ENCODE measurements around the gene SNAI3. TPM values are rescaled to one million over a fixed set of nuclear protein-coding genes. Genes with fewer than 3 reads are reported as not detected.
A peak's percentile ranks its signal among the peaks of the same experiment; 100 is the strongest.

The SNAI3 gene
- total and polyA plus RNA-seq, 9 of the 15 experiments (the other 6 are each of a cell fraction or from before 2014, with no cell fraction given) = 0.04 to 4.1 (median 0.80) TPM; not detected in 1

- H3K4me1 ChIP-seq (replicated peaks in 1 of 2; ENCODE audit: control insufficient read depth in 2 of 2, insufficient read depth in 2 of 2, low read length in 2 of 2) = peaks cover 11 to 91% of the 10 kb centered on the region in 2 experiments; a peak in 4 of 5 replicates
- no peaks in the 10 kb centered on the region for H3K27me3 ChIP-seq (ENCODE audit: control insufficient read depth in 2 of 2, insufficient read depth in 2 of 2, low read length in 2 of 2)
- H3K4me2 ChIP-seq (ENCODE audit: insufficient read depth, low read length) = no peak overlapping the region
- CTCF ChIA-PET (ENCODE audit: low intra/inter-chr PET ratio) = no interaction called here
- no TSS peak for BruUV-seq (replicated peaks)
- DNase-seq (ENCODE audit: extremely low read depth in 1 of 4, low spot score in 3 of 4) = no peak
- 89% methylated on average over 27 of the region's 29 CpGs for WGBS (ENCODE audit: insufficient coverage, low coverage, missing lambda C conversion rate)
- H3K4me3 ChIP-seq = no peak overlapping the region
- H2AFZ ChIP-seq (ENCODE audit: low read depth, low read length) = no peak overlapping the region
- no peak for FAIRE-seq
- H3K79me2 ChIP-seq (ENCODE audit: control insufficient read depth, insufficient read depth, low read length) = peaks cover 33% of the 10 kb centered on the region
- peaks cover 6% of the 10 kb centered on the region; the same call in 1 of the 2 replicates for H4K20me1 ChIP-seq (replicated peaks; ENCODE audit: control insufficient read depth, insufficient read depth, low read length)
- no peaks in the 10 kb centered on the region for H3K9me3 ChIP-seq (replicated peaks; ENCODE audit: control insufficient read depth, insufficient read depth, low read depth, low read length)
- POLR2A ChIA-PET = interaction anchor here (0.5 to 1.1 kb wide), 7 partner anchors 10 to 830 kb away, joined by 3 to 4 read pairs (median 3); no protein-coding TSS in a partner anchor
- no peaks in the 10 kb centered on the region for H3K9me1 ChIP-seq (ENCODE audit: control insufficient read depth, insufficient read depth, low read length)
- H3K27ac ChIP-seq (ENCODE audit: extremely low read depth, low read depth, low read length) = peak overlapping the region; percentile 95
- peaks cover 70% of the 10 kb centered on the region; the same call in 2 of the 3 replicates for H3K36me3 ChIP-seq (ENCODE audit: control insufficient read depth, insufficient read depth, low read length)
- peak overlapping the region; percentile 73 to 82; a peak in 3 of 4 replicates for H3K9ac ChIP-seq (ENCODE audit: insufficient read depth in 1 of 2, low read depth in 2 of 2, low read length in 2 of 2)
- in situ Hi-C loops (cut with MboI) = no loop called here
- no peak for ATAC-seq
- intact Hi-C loops (cut with micrococcal nuclease) = no loop called here
- TF ChIP-seq SREBF2 (CRISPR knock-in tag; IDR thresholded peaks at IDR 0.05) = no peak
- TF ChIP-seq THAP7 (CRISPR knock-in tag; IDR thresholded peaks at IDR 0.05) = no peak
- no peak for TF ChIP-seq KDM1A (IDR thresholded peaks at IDR 0.05)
- TF ChIP-seq FOXM1 (IDR thresholded peaks at IDR 0.05; ENCODE audit: low read depth) = no peak
- TF ChIP-seq FOXM1 (CRISPR knock-in tag; IDR thresholded peaks at IDR 0.05; ENCODE audit: low read depth) = 0 out of 2 replicates have a peak, but pooled peaks have one; percentile 54
- no peak for TF ChIP-seq ZNF324 (CRISPR knock-in tag; IDR thresholded peaks at IDR 0.05)
- TF ChIP-seq COPS2 (conservative IDR thresholded peaks at IDR 0.05) = no peak
- no peak for TF ChIP-seq ZNF609 (CRISPR knock-in tag; IDR thresholded peaks at IDR 0.05; ENCODE audit: borderline replicate concordance)
- TF ChIP-seq ZC3H11A (IDR thresholded peaks at IDR 0.05; ENCODE audit: low read depth, low read length) = no peak
- no peak for TF ChIP-seq NCOA1 (IDR thresholded peaks at IDR 0.05; ENCODE audit: low read depth)
- no peak for TF ChIP-seq SUPT5H (IDR thresholded peaks at IDR 0.05)
- no peak for TF ChIP-seq THRA (IDR thresholded peaks at IDR 0.05)
- no peak for TF ChIP-seq SIN3A (IDR thresholded peaks at IDR 0.05; ENCODE audit: borderline replicate concordance in 2 of 2, control insufficient read depth in 1 of 2, low read depth in 2 of 2, low read length in 2 of 2)
- TF ChIP-seq ZNF384 (IDR thresholded peaks at IDR 0.05; ENCODE audit: low read depth, low read length) = no peak
- TF ChIP-seq ZNF143 (CRISPR knock-in tag; IDR thresholded peaks at IDR 0.05) = 0 out of 2 replicates have a peak, but pooled peaks have one; percentile 28
These were observed 34.1 kb downstream of the SNAI3 start for GRCh38 chr16:88651989-88652761.

All from K562 (cell line).